HCT116 (cell line): ENCODE data around the gene ZNF10. TPM values are rescaled to one million over a fixed set of nuclear protein-coding genes. Genes with fewer than 3 reads are reported as not detected.

ENCODE experiments used
- ATAC-seq: fragments of 200-7000 bp; cut with Tn5 transposase; 2 replicates; pipeline ENCODE4 v1.9.1; 2020; ENCODE audit warnings: mild to moderate bottlenecking, moderate library complexity
- BruUV-seq: library from RNA; stranded (reverse); fragments of 400-500 nt; replicated peaks from 2 replicates; lab custom pipeline; 2021; lab: Mats Ljungman, UMichigan
- CTCF ChIA-PET: fragments of 300-600 bp; sonication (Branson Sonifier 250); formaldehyde crosslinking; loops from one replicate; lab custom pipeline; 2021; ENCODE audit warnings: antibody characterized with exemption; lab: Charles Lee
- POLR2A ChIA-PET: fragments of 300-600, 350-600 bp; sonication (Branson Sonifier 250); formaldehyde crosslinking; loops from one replicate; lab custom pipeline; 2021; ENCODE audit warnings: antibody characterized with exemption; lab: Charles Lee
- RAD21 ChIA-PET, 2 experiments: fragments of 300-600 bp; sonication (Branson Sonifier 250); formaldehyde crosslinking; loops; one replicate each; lab custom pipeline; 2023; ENCODE audit warnings: low total read pairs in 2 of 2; ENCODE audit not compliant: uncharacterized antibody in 2 of 2, unreplicated experiment in 2 of 2, low non-redundant PET in 1 of 2; lab: Charles Lee
- DNase-seq: peaks from one replicate; pipeline ENCODE4 v3.0.0-alpha.2; 2010; ENCODE audit warnings: low read depth, low spot score
- H2AFZ ChIP-seq: fragments of 200-600 bp; shearing (Covaris generic), sonication (generic); 2 replicates; pipeline ENCODE4 v1.6.1; 2017; ENCODE audit warnings: low read depth, mixed run types, mixed read lengths, antibody characterized with exemption, low read length; ENCODE audit not compliant: poor library complexity, severe bottlenecking
- H3K27ac ChIP-seq: 2 replicates; pipeline ENCODE4 v1.5.1; 2012; ENCODE audit warnings: low read depth, low read length
- H3K27me3 ChIP-seq: fragments of 200-600 bp; sonication (generic); 2 replicates; pipeline ENCODE4 v1.6.1; 2016; ENCODE audit warnings: mixed run types, low read length, mixed read lengths; ENCODE audit not compliant: insufficient read depth
- H3K36me3 ChIP-seq, 2 experiments: fragments of 200-500 bp in 1 of 2; fragments of 200-600 bp in 1 of 2; sonication (Bioruptor generic) in 1 of 2; sonication (generic) in 1 of 2; 2 replicates each; pipeline versions ENCODE4 v1.5.1 to v1.6.1; 2014 to 2016; ENCODE audit warnings: low read length in 2 of 2, inconsistent platforms in 1 of 2, mixed read lengths in 1 of 2, mixed run types in 1 of 2; ENCODE audit not compliant: insufficient read depth in 2 of 2, control insufficient read depth in 1 of 2
- H3K4me1 ChIP-seq, 2 experiments: fragments of 200-600 bp in 1 of 2; sonication (generic) in 1 of 2; 2 replicates each; pipeline versions ENCODE4 v1.5.1 to v1.6.1; 2012 to 2017; ENCODE audit warnings: low read length in 2 of 2, inconsistent platforms in 1 of 2, mild to moderate bottlenecking in 1 of 2, mixed read lengths in 1 of 2, mixed run types in 1 of 2, moderate library complexity in 1 of 2; ENCODE audit not compliant: insufficient read depth in 2 of 2, control insufficient read depth in 1 of 2
- H3K4me2 ChIP-seq: fragments of 200-600 bp; sonication (generic); 2 replicates; pipeline ENCODE4 v1.6.1; 2017; ENCODE audit warnings: mixed run types, low read length, mixed read lengths
- H3K4me3 ChIP-seq, 2 experiments: fragments of 200-600 bp in 1 of 2; sonication (generic) in 1 of 2; replicated peaks in 1 of 2; 2 replicates each; pipeline ENCODE4 v1.5.1; 2011 to 2016; ENCODE audit warnings: low read length in 2 of 2, control low read depth in 1 of 2, low read depth in 1 of 2, mild to moderate bottlenecking in 1 of 2, mixed read lengths in 1 of 2, mixed run types in 1 of 2
- H3K79me2 ChIP-seq: fragments of 200-600 bp; sonication (generic); 2 replicates; pipeline ENCODE4 v1.6.1; 2017; ENCODE audit warnings: mild to moderate bottlenecking, mixed run types, low read length, moderate library complexity, mixed read lengths; ENCODE audit not compliant: insufficient read depth
- H3K9ac ChIP-seq: fragments of 200-600 bp; sonication (generic); 2 replicates; pipeline ENCODE4 v1.6.1; 2016; ENCODE audit warnings: low read length, mixed read lengths
- H3K9me2 ChIP-seq: fragments of 200-600 bp; sonication (generic), shearing (Covaris generic); 2 replicates; pipeline ENCODE4 v1.6.1; 2017; ENCODE audit warnings: mixed run types, mild to moderate bottlenecking, moderate library complexity; ENCODE audit not compliant: insufficient read depth
- H3K9me3 ChIP-seq, 2 experiments: fragments of 200-500 bp in 1 of 2; fragments of 200-600 bp in 1 of 2; sonication (Bioruptor generic) in 1 of 2; sonication (generic) in 1 of 2; 2 replicates each; pipeline ENCODE4 v1.6.1; 2014 to 2017; ENCODE audit warnings: low read length in 2 of 2, mixed read lengths in 2 of 2, inconsistent platforms in 1 of 2, low read depth in 1 of 2, mild to moderate bottlenecking in 1 of 2, mixed run types in 1 of 2, moderate library complexity in 1 of 2; ENCODE audit not compliant: control insufficient read depth in 1 of 2, insufficient read depth in 1 of 2
- H4K20me1 ChIP-seq: fragments of 200-600 bp; sonication (generic), shearing (Covaris generic); 2 replicates; pipeline ENCODE4 v1.6.1; 2017; ENCODE audit warnings: mixed run types, mild to moderate bottlenecking, moderate library complexity; ENCODE audit not compliant: insufficient read depth
- CEBPB ChIP-seq: IDR thresholded peaks from 2 replicates; pipeline ENCODE4 v1.6.1; 2012; ENCODE audit warnings: low read depth
- EGR1 ChIP-seq: IDR thresholded peaks from 2 replicates; pipeline ENCODE4 v1.6.1; 2012; ENCODE audit warnings: low read depth
- EZH2 ChIP-seq: fragments of 200-600 bp; sonication (generic); IDR thresholded peaks from 2 replicates; pipeline ENCODE4 v1.6.1; 2017; ENCODE audit warnings: antibody characterized with exemption, mixed run types
- POLR2A ChIP-seq: IDR thresholded peaks from 2 replicates; pipeline ENCODE4 v1.7.0; 2011; ENCODE audit warnings: borderline replicate concordance; ENCODE audit not compliant: insufficient read depth, insufficient read length; ENCODE audit errors: extremely low read depth
- POLR2AphosphoS5 ChIP-seq: IDR thresholded peaks from 2 replicates; pipeline ENCODE4 v1.6.1; 2011; ENCODE audit warnings: mild to moderate bottlenecking, low read depth, low read length, moderate library complexity
- SIN3A ChIP-seq: IDR thresholded peaks from 2 replicates; pipeline ENCODE4 v1.6.1; 2012; ENCODE audit warnings: low read depth
- SP1 ChIP-seq: IDR thresholded peaks from 2 replicates; pipeline ENCODE4 v1.6.1; 2012; ENCODE audit warnings: low read depth
- TCF7L2 ChIP-seq: IDR thresholded peaks from 2 replicates; pipeline ENCODE4 v1.7.0; 2011; ENCODE audit warnings: borderline replicate concordance, inconsistent platforms; ENCODE audit not compliant: insufficient read depth, insufficient read length; ENCODE audit errors: extremely low read depth
- ZFX ChIP-seq: fragments of 450-650 bp; IDR thresholded peaks from 2 replicates; pipeline ENCODE4 v1.6.1; 2017
- ZNF274 ChIP-seq: fragments of 200-500 bp; sonication (Bioruptor generic); IDR thresholded peaks from 2 replicates; pipeline ENCODE4 v1.6.1; 2014; ENCODE audit warnings: mild to moderate bottlenecking, low read depth, low read length, inconsistent platforms
- intact Hi-C: fragments of 100-400 bp; cut with micrococcal nuclease; formaldehyde crosslinking; loops from 2 replicates; pipeline ENCODE4 v1.10.0; 2022
- total RNA-seq: library from RNA; stranded (reverse); gene quantifications from one replicate; pipeline ENCODE4 v1.2.1, GENCODE V29; 2021; ENCODE audit not compliant: unreplicated experiment

The ZNF10 gene
- total RNA-seq, 1 experiment from 2014 or later = not detected

DNA sequence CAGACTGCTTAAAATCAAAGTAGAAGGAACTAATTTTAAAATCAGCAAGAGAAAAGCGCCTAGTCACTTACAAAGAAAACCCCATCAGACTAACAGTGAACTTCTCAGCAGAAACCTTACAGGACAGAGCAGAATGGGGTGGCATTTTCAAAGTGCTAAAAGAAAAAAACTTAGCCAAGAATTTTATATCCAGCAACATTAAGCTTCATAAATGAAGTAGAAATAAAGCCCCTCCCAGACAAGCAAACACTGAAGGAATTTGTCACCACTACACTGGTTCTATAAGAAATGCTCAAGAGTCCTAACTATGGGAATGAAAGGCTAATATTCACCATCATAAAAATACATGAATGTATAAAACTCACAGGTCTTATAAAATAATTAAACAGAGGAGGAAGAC, 44.5 kb downstream of the ZNF10 start:
- ChIA-PET RAD21 (no interaction called here), CTCF (no interaction called here)

DNA sequence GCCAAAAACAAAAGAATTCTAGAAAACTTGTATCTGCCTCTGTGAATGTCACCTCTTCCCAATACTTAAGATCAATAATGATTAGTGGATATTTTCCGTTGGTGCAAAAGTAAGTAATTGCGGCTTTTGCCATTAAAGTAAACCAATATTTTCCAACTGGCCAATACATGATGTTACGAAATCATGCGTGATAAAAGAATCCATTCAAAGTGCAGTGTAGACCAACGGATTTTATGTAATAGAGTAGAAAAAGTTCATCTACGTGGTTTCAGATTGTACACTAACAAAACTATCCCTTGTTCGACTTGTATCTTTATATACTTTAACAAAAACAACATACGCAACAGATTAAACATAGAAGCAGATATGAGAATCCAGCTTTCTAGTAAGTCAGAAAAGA, 50.2 kb downstream of the ZNF10 start:
- Histone ChIP-seq H3K36me3 (peaks cover 0 to 4% of the 10 kb centered on the region in 2 experiments; a peak in 1 of 4 replicates), H3K27ac (no peak overlapping the region), H3K9me2 (no peaks in the 10 kb centered on the region), H3K4me3 (no peak overlapping the region; a peak in 1 of 4 replicates), H3K9ac (no peak overlapping the region), H2AFZ (peak overlapping the region; percentile 60), H3K79me2 (peaks cover 3% of the 10 kb centered on the region; the same call in 1 of the 2 replicates), H3K4me1 (peaks cover 0 to 7% of the 10 kb centered on the region in 2 experiments; a peak in 1 of 4 replicates), H4K20me1 (no peaks in the 10 kb centered on the region), H3K9me3 (peaks cover 17 to 22% of the 10 kb centered on the region in 2 experiments; a peak in 2 of 4 replicates), H3K4me2 (no peak overlapping the region), H3K27me3 (no peaks in the 10 kb centered on the region)
- BruUV-seq = no TSS peak
- DNase-seq (no peak), ATAC-seq (no peak)
- POLR2A ChIA-PET = no interaction called here
- RAD21 ChIA-PET = no interaction called here
- intact Hi-C loops = loop anchor here (1.0 kb wide), 2 partner anchors 143 to 412 kb away; partner anchors contain the start of gene ZNF84
- CTCF ChIA-PET = no interaction called here
- TF ChIP-seq EGR1 (no peak), CEBPB (0 out of 2 replicates have a peak, but pooled peaks have one; percentile 1), ZNF274 (no peak), EZH2 (no peak), POLR2AphosphoS5 (no peak), TCF7L2 (no peak), SP1 (no peak)

More for the DNA sequence above, 44.5 kb downstream of the ZNF10 start:
- POLR2A ChIA-PET = no interaction called here
- H3K9me3 ChIP-seq = peaks cover 0 to 8% of the 10 kb centered on the region in 2 experiments; a peak in 3 of 4 replicates
- H3K4me3 ChIP-seq = no peak overlapping the region
- no peaks in the 10 kb centered on the region for H3K9me2 ChIP-seq
- no peaks in the 10 kb centered on the region for H3K4me1 ChIP-seq
- intact Hi-C loops = no loop called here
- no peaks in the 10 kb centered on the region for H3K79me2 ChIP-seq
- TF ChIP-seq SIN3A (no peak), POLR2A (no peak), ZFX (no peak)
- TF ChIP-seq, all 23 proteins: peak for 0
- no peak for ATAC-seq
- Histone ChIP-seq H3K27ac (no peak overlapping the region), H3K4me2 (no peak overlapping the region), H3K27me3 (no peaks in the 10 kb centered on the region), H3K36me3 (no peaks in the 10 kb centered on the region), H4K20me1 (no peaks in the 10 kb centered on the region), H3K9ac (no peak overlapping the region), H2AFZ (no peak overlapping the region)
- no peak for DNase-seq
- BruUV-seq = no TSS peak
